K562 (cell line): Measurements from ENCODE around the gene FANCD2OS. TPM values are rescaled to one million over a fixed set of nuclear protein-coding genes. Genes with fewer than 3 reads are reported as not detected.

Experiments used
- ADNP ChIP-seq: fragments of 200-800 bp; sonication (Bioruptor generic); IDR thresholded peaks from 2 replicates; pipeline ENCODE4 v1.6.1; 2016; ENCODE audit warnings: missing genetic modification characterization, missing compliant biosample characterization
- CHAMP1 ChIP-seq: fragments of 450-650 bp; IDR thresholded peaks from 2 replicates; pipeline ENCODE4 v1.6.1; 2016; ENCODE audit warnings: mild to moderate bottlenecking
- CHD4 ChIP-seq: fragments of 200-600 bp; sonication (generic); IDR thresholded peaks from 3 replicates; pipeline ENCODE4 v1.6.1; 2012; ENCODE audit warnings: low read depth, mild to moderate bottlenecking, mixed read lengths, low read length, inconsistent platforms; ENCODE audit not compliant: insufficient read depth, insufficient replicate concordance, poor library complexity, severe bottlenecking
- HCFC1 ChIP-seq: IDR thresholded peaks from 2 replicates; pipeline ENCODE4 v1.6.1; 2012; ENCODE audit warnings: low read depth, low read length, improper control_type of control experiment
- HES1 ChIP-seq: fragments of 450-650 bp; IDR thresholded peaks from 2 replicates; pipeline ENCODE4 v1.6.1; 2016; ENCODE audit warnings: low read depth, mild to moderate bottlenecking, moderate library complexity
- NFE2L1 ChIP-seq: fragments of 450-650 bp; IDR thresholded peaks from 2 replicates; pipeline ENCODE4 v1.6.1; 2016; ENCODE audit warnings: missing genetic modification characterization, low read depth, mild to moderate bottlenecking, missing compliant biosample characterization, moderate library complexity, borderline replicate concordance
- NR0B1 ChIP-seq: fragments of 450-650 bp; IDR thresholded peaks from one replicate; pipeline ENCODE4 v1.6.1; 2018; ENCODE audit warnings: mild to moderate bottlenecking, moderate library complexity; ENCODE audit not compliant: partially characterized antibody
- SMAD1 ChIP-seq: fragments of 150-350 bp; IDR thresholded peaks from 2 replicates; pipeline ENCODE4 v1.6.1; 2014; ENCODE audit warnings: low read length, low read depth; ENCODE audit not compliant: partially characterized antibody
- SP2 ChIP-seq: IDR thresholded peaks from 2 replicates; pipeline ENCODE4 v1.6.1; 2011; ENCODE audit warnings: mild to moderate bottlenecking, low read depth, low read length, moderate library complexity; ENCODE audit not compliant: poor library complexity, severe bottlenecking; ENCODE audit errors: extremely low read depth
- THRA ChIP-seq: fragments of 450-650 bp; IDR thresholded peaks from 2 replicates; pipeline ENCODE4 v1.6.1; 2017; ENCODE audit warnings: mild to moderate bottlenecking, moderate library complexity
- TRIM24 ChIP-seq, 2 experiments: fragments of 450-650 bp; IDR thresholded peaks; 2 replicates each; pipeline ENCODE4 v1.6.1; 2016
- USF2 ChIP-seq: sonication (generic); formaldehyde crosslinking; IDR thresholded peaks from 2 replicates; pipeline ENCODE4 v1.5.0; 2020; ENCODE audit warnings: missing genetic modification reagents
- ZFP1 ChIP-seq: fragments of 450-650 bp; formaldehyde crosslinking; IDR thresholded peaks from 2 replicates; pipeline ENCODE4 v1.4.0; 2020; ENCODE audit warnings: mild to moderate bottlenecking, mixed read lengths
- ZNF121 ChIP-seq: sonication (generic); formaldehyde crosslinking; conservative IDR thresholded peaks from 2 replicates; pipeline ENCODE4 v1.8.0; 2022; ENCODE audit warnings: missing genetic modification reagents
- ZNF518B ChIP-seq: fragments of 250-450 bp; sonication (Bioruptor Pico); IDR thresholded peaks from 2 replicates; pipeline ENCODE4 v1.5.0; 2021; ENCODE audit warnings: mild to moderate bottlenecking, moderate library complexity
- ZNF696 ChIP-seq: fragments of 250-450 bp; sonication (Bioruptor Pico); conservative IDR thresholded peaks from 2 replicates; pipeline ENCODE4 v1.4.0; 2020; ENCODE audit warnings: mild to moderate bottlenecking, moderate library complexity
- polyA plus RNA-seq, 8 experiments: library from polyadenylated mRNA; depleted of rRNA in 4 of 8; stranded (reverse) in 5 of 8; unstranded in 3 of 8; fragments of >200 nt; fragmentation: Nextera tagmentation in 2 of 8; fragmentation: Illumina TruSeq in 1 of 8; extraction: Ambion mirVana in 2 of 8; extraction: Trizol in 1 of 8; gene quantifications; 2 replicates each; pipeline versions ENCODE4 v1.2.1 to v1.2.3, GENCODE V29; 2011 to 2014; ENCODE audit warnings: inconsistent platforms in 1 of 8, missing spikeins in 1 of 8
- total RNA-seq, 7 experiments: library from RNA; depleted of rRNA in 6 of 7; stranded (reverse); fragments of >200 nt in 6 of 7; fragmentation: Illumina TruSeq in 2 of 7; extraction: Trizol in 2 of 7; gene quantifications; 2 replicates each; pipeline versions ENCODE4 v1.2.1 to v1.2.3, GENCODE V29; 2011 to 2021; ENCODE audit warnings: low replicate concordance in 1 of 7

Gene FANCD2OS
- total and polyA plus RNA-seq, 9 of the 15 experiments (the other 6 are each of a cell fraction or from before 2014, with no cell fraction given): not detected

GRCh38 chr3:10154335-10155122 is 46.5 kb upstream of the FANCD2OS start (continued):
- no peak for TF ChIP-seq ZNF518B (CRISPR knock-in tag)
- TF ChIP-seq SMAD1: no peak
- no peak for TF ChIP-seq ADNP (tag)
- 0 out of 2 replicates have a peak, but pooled peaks have one; percentile 10 for TF ChIP-seq ZNF696
- no peak for TF ChIP-seq ZFP1
- peak; percentile 38; the same call in 1 of the 2 replicates for TF ChIP-seq ZNF121 (CRISPR knock-in tag)
- TF ChIP-seq TRIM24 (IDR thresholded peaks at IDR 0.05): no peak
- no peak for TF ChIP-seq USF2 (CRISPR knock-in tag)
- no peak for TF ChIP-seq HCFC1
- TF ChIP-seq NFE2L1 (tag): no peak
- no peak for TF ChIP-seq HES1
- TF ChIP-seq SP2: no peak
- no peak for TF ChIP-seq CHD4
- TF ChIP-seq THRA: no peak
- no peak for TF ChIP-seq CHAMP1
- TF ChIP-seq NR0B1: no peak
